CD14-positive monocyte (primary cell): ENCODE data around the gene CTNND2. TPM values are rescaled to one million over a fixed set of nuclear protein-coding genes. Genes with fewer than 3 reads are reported as not detected.
A peak's percentile ranks its signal among the peaks of the same experiment; 100 is the strongest.

Source experiments
- DNase-seq, 3 donors: peaks; one replicate each; pipeline ENCODE4 v3.0.0-alpha.2; 2011 to 2022
- H2AFZ ChIP-seq: 2 replicates; pipeline ENCODE4 v1.6.0; 2012; ENCODE audit warnings: mild to moderate bottlenecking, low read depth, low read length, inconsistent platforms; ENCODE audit not compliant: insufficient read depth, poor library complexity, severe bottlenecking
- H3K27ac ChIP-seq, 2 donors: 1 replicate in 1 of 2; 2 replicates in 1 of 2; pipeline ENCODE4 v1.5.1; 2012 to 2013; ENCODE audit warnings: low read length in 2 of 2, control low read depth in 1 of 2, inconsistent platforms in 1 of 2, low read depth in 1 of 2, mild to moderate bottlenecking in 1 of 2
- H3K27me3 ChIP-seq, 2 donors: one replicate each; pipeline versions ENCODE4 v1.6.0 to v1.6.1; 2011 to 2013; ENCODE audit warnings: low read length in 2 of 2; ENCODE audit not compliant: control insufficient read depth in 2 of 2, insufficient read depth in 2 of 2
- H3K36me3 ChIP-seq, 2 donors: replicated peaks in 1 of 2; 1 replicate in 1 of 2; 2 replicates in 1 of 2; pipeline versions ENCODE4 v1.5.1 to v1.6.1; 2012 to 2013; ENCODE audit warnings: low read length in 2 of 2, control low read depth in 1 of 2, inconsistent platforms in 1 of 2, mild to moderate bottlenecking in 1 of 2; ENCODE audit not compliant: insufficient read depth in 2 of 2, control insufficient read depth in 1 of 2
- H3K4me1 ChIP-seq, 2 donors: 1 replicate in 1 of 2; 2 replicates in 1 of 2; pipeline versions ENCODE4 v1.5.1 to v1.6.1; 2012 to 2013; ENCODE audit warnings: low read length in 2 of 2, control low read depth in 1 of 2, inconsistent platforms in 1 of 2, mild to moderate bottlenecking in 1 of 2, moderate library complexity in 1 of 2; ENCODE audit not compliant: insufficient read depth in 2 of 2, control insufficient read depth in 1 of 2
- H3K4me2 ChIP-seq: replicated peaks from 2 replicates; pipeline ENCODE3; 2012; ENCODE audit warnings: low read length, moderate library complexity, mild to moderate bottlenecking; ENCODE audit not compliant: poor library complexity, severe bottlenecking; ENCODE audit errors: extremely low read depth
- H3K4me3 ChIP-seq, 3 experiments: fragments of 200-600 bp in 1 of 3; sonication (generic) in 1 of 3; replicated peaks in 1 of 3; 1 replicate in 2 of 3; 2 replicates in 1 of 3; pipeline ENCODE4 v1.5.1; 2011 to 2013; ENCODE audit warnings: low read length in 3 of 3, mild to moderate bottlenecking in 3 of 3, control low read depth in 2 of 3, low read depth in 2 of 3, inconsistent platforms in 1 of 3, moderate library complexity in 1 of 3
- H3K79me2 ChIP-seq: 2 replicates; pipeline ENCODE4 v1.6.0; 2012; ENCODE audit warnings: mild to moderate bottlenecking, control low read depth, inconsistent platforms, low read length, moderate library complexity; ENCODE audit not compliant: insufficient read depth
- H3K9ac ChIP-seq: 2 replicates; pipeline ENCODE4 v1.6.0; 2017; ENCODE audit warnings: low read length, mild to moderate bottlenecking; ENCODE audit not compliant: insufficient read depth, poor library complexity, severe bottlenecking
- H3K9me3 ChIP-seq, 2 donors: replicated peaks in 1 of 2; 1 replicate in 1 of 2; 2 replicates in 1 of 2; pipeline versions ENCODE4 v1.5.1 to v1.6.1; 2012 to 2013; ENCODE audit warnings: low read length in 2 of 2, control low read depth in 1 of 2; ENCODE audit not compliant: control insufficient read depth in 1 of 2, insufficient read depth in 1 of 2
- H4K20me1 ChIP-seq: 2 replicates; pipeline ENCODE4 v1.6.0; 2012; ENCODE audit warnings: mild to moderate bottlenecking, low read length, control low read depth, moderate library complexity; ENCODE audit not compliant: insufficient read depth
- H3K27ac Mint-ChIP-seq, 7 donors: one replicate each; pipeline ENCODE4 v1.8.0; 2020; ENCODE audit warnings: mild to moderate bottlenecking in 7 of 7, mixed read lengths in 7 of 7, moderate library complexity in 6 of 7, inconsistent platforms in 2 of 7
- H3K27me3 Mint-ChIP-seq, 3 donors: one replicate each; pipeline ENCODE4 v1.8.0; 2021 to 2022; ENCODE audit warnings: low read depth in 3 of 3, mild to moderate bottlenecking in 3 of 3, mixed read lengths in 3 of 3, moderate library complexity in 3 of 3, inconsistent platforms in 1 of 3
- H3K36me3 Mint-ChIP-seq, 2 donors: one replicate each; pipeline ENCODE4 v1.8.0; 2020; ENCODE audit warnings: mixed read lengths in 2 of 2, inconsistent platforms in 1 of 2, mild to moderate bottlenecking in 1 of 2
- H3K4me1 Mint-ChIP-seq: one replicate; pipeline ENCODE4 v1.8.0; 2020; ENCODE audit warnings: mild to moderate bottlenecking, mixed read lengths
- H3K4me3 Mint-ChIP-seq, 2 donors: one replicate each; pipeline ENCODE4 v1.8.0; 2020; ENCODE audit warnings: mild to moderate bottlenecking in 2 of 2, mixed read lengths in 2 of 2, moderate library complexity in 1 of 2
- H3K9me3 Mint-ChIP-seq, 7 donors: one replicate each; pipeline ENCODE4 v1.8.0; 2020 to 2022; ENCODE audit warnings: mixed read lengths in 7 of 7, mild to moderate bottlenecking in 6 of 7, moderate library complexity in 6 of 7, inconsistent platforms in 2 of 7
- CTCF ChIP-seq: fragments of 200-600 bp; IDR thresholded peaks from one replicate; pipeline ENCODE4 v1.8.0; 2022; ENCODE audit warnings: antibody characterized with exemption, mild to moderate bottlenecking
- WGBS: methylation state at CpG from one replicate; pipeline ENCODE4 v1.1.5; 2013; ENCODE audit warnings: missing lambda C conversion rate; ENCODE audit not compliant: insufficient coverage; 5-methylcytosine and 5-hydroxymethylcytosine counted together
- intact Hi-C, 2 donors: fragments of 100-400 bp; cut with micrococcal nuclease; formaldehyde crosslinking; loops; one replicate each; pipeline versions ENCODE4 v1.15.0 to v1.15.1; 2023
- polyA plus RNA-seq, 3 donors: library from polyadenylated mRNA; depleted of rRNA in 1 of 3; unstranded in 2 of 3; stranded (reverse) in 1 of 3; fragments of 300-500 nt in 2 of 3; fragments of >200 nt in 1 of 3; fragmentation: Illumina TruSeq in 2 of 3; gene quantifications; 1 replicate in 2 of 3; 2 replicates in 1 of 3; pipeline ENCODE4 v1.2.3, GENCODE V29; 2012 to 2021

The CTNND2 gene
- polyA plus RNA-seq, 3 donors: not detected

DNA sequence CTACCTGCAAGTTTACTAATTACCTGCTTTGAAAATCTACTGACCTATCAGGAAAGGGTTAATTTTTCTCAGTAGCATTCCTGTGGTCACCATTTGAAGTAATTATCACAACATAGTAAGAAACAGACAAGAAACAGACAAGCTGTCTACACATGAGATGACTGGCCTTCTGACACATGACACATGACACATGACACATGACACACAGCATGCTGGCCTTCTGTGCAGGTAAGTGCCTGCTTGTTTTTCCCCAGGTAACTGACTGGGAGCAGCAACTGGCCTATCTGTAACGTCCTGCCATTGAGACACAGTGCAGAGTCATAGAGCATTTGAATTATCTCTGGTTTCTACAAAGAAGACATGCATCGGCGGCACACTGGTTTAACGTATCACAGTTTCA lies 222.4 kb downstream of the CTNND2 start:
- Histone ChIP-seq H3K79me2 (no peaks in the 10 kb centered on the region), H3K27me3 (no peaks in the 10 kb centered on the region), H3K4me3 (no peak overlapping the region), H3K9ac (no peak overlapping the region), H4K20me1 (no peaks in the 10 kb centered on the region), H3K4me1 (peaks cover 10 to 16% of the 10 kb centered on the region in 2 donors), H2AFZ (no peak overlapping the region), H3K36me3 (no peaks in the 10 kb centered on the region), H3K4me2 (no peak overlapping the region), H3K27ac (no peak overlapping the region), H3K9me3 (no peaks in the 10 kb centered on the region)
- Mint-ChIP-seq H3K9me3 (peaks cover 0 to 7% (median 3%) of the 10 kb centered on the region in 7 donors), H3K4me1 (peaks cover 13% of the 10 kb centered on the region), H3K4me3 (no peak overlapping the region), H3K27ac (no peak overlapping the region), H3K27me3 (peaks cover 0 to 2% (median 1%) of the 10 kb centered on the region in 3 donors), H3K36me3 (no peaks in the 10 kb centered on the region)
- DNase-seq: no peak
- no peak for TF ChIP-seq CTCF
- 78% methylated on average over 1 of the region's 4 CpGs for WGBS
- intact Hi-C loops: no loop called here

- peaks cover 8% of the 10 kb centered on the region for H3K4me1 Mint-ChIP-seq
- no peak overlapping the region for H3K4me2 ChIP-seq
- H3K27me3 Mint-ChIP-seq: peaks cover 0 to 2% (median 0%) of the 10 kb centered on the region in 3 donors
- H3K4me3 ChIP-seq: no peak overlapping the region
- H4K20me1 ChIP-seq: no peaks in the 10 kb centered on the region
- H3K9ac ChIP-seq: no peak overlapping the region
- H3K4me1 ChIP-seq: peaks cover 10 to 11% of the 10 kb centered on the region in 2 donors
- H2AFZ ChIP-seq: no peak overlapping the region
- no peak for TF ChIP-seq CTCF
- H3K36me3 Mint-ChIP-seq: no peaks in the 10 kb centered on the region
- H3K27me3 ChIP-seq: no peaks in the 10 kb centered on the region
- no peaks in the 10 kb centered on the region for H3K36me3 ChIP-seq
- H3K4me3 Mint-ChIP-seq: no peak overlapping the region
- no peaks in the 10 kb centered on the region for H3K9me3 ChIP-seq
- intact Hi-C loops: no loop called here
- no peaks in the 10 kb centered on the region for H3K79me2 ChIP-seq
- H3K27ac ChIP-seq: no peak overlapping the region
- no peak for DNase-seq
- peaks cover 0 to 8% (median 3%) of the 10 kb centered on the region in 7 donors for H3K9me3 Mint-ChIP-seq
- WGBS: 79% methylated on average over 2 of the region's 5 CpGs
- peak overlapping the region in 1 of 7 donors; percentile 41 for H3K27ac Mint-ChIP-seq
These were observed 224.6 kb downstream of the CTNND2 start for GRCh38 chr5:11679676-11680075.
